DMS153 treated with DMSO at 0.1 percent for 48 hours (cell line): Measurements from ENCODE around the gene ADAMTS17.

Source experiments
- DNase-seq: peaks from one replicate; lab custom pipeline; 2025; ENCODE audit not compliant: unreplicated experiment; lab: John Stamatoyannopoulos, UW

ADAMTS17 gene

GRCh38 chr15:100002787-100003536 is 338.8 kb downstream of the ADAMTS17 start:
- no peak for DNase-seq

GRCh38 chr15:100002086-100002620 is 339.6 kb downstream of the ADAMTS17 start:
- DNase-seq = no peak

- DNase-seq = no peak
Measured at GRCh38 chr15:100001405-100001804, 340.4 kb downstream of the ADAMTS17 start.

GRCh38 chr15:99999282-100000070 is 342.3 kb downstream of the ADAMTS17 start:
- DNase-seq = no peak

- no peak for DNase-seq
Measured at GRCh38 chr15:99998661-99999101, 343.1 kb downstream of the ADAMTS17 start.

GRCh38 chr15:99997112-99997651 is 344.6 kb downstream of the ADAMTS17 start:
- no peak for DNase-seq

GRCh38 chr15:99996660-99997059 is 345.1 kb downstream of the ADAMTS17 start:
- DNase-seq = no peak

- DNase-seq = no peak
Measured at GRCh38 chr15:99995543-99995942, 346.2 kb downstream of the ADAMTS17 start.

- no peak for DNase-seq
Measured at GRCh38 chr15:99994849-99995248, 346.9 kb downstream of the ADAMTS17 start.

- no peak for DNase-seq
Measured at GRCh38 chr15:99993681-99994131, 348.1 kb downstream of the ADAMTS17 start.

GRCh38 chr15:99993262-99993661 is 348.5 kb downstream of the ADAMTS17 start:
- no peak for DNase-seq

GRCh38 chr15:99992611-99993231 is 349.1 kb downstream of the ADAMTS17 start:
- no peak for DNase-seq

GRCh38 chr15:99989095-99989494 is 352.7 kb downstream of the ADAMTS17 start:
- no peak for DNase-seq

- DNase-seq = no peak
Measured at GRCh38 chr15:99987701-99988100, 354.1 kb downstream of the ADAMTS17 start.

GRCh38 chr15:99987119-99987506 is 354.7 kb downstream of the ADAMTS17 start:
- DNase-seq = no peak

GRCh38 chr15:99986297-99987118 is 355.3 kb downstream of the ADAMTS17 start:
- DNase-seq = no peak

GRCh38 chr15:99985878-99986277 is 355.9 kb downstream of the ADAMTS17 start:
- DNase-seq = no peak

- DNase-seq = no peak
Measured at GRCh38 chr15:99984491-99985243, 357.1 kb downstream of the ADAMTS17 start.

- DNase-seq = no peak
Measured at GRCh38 chr15:99983886-99984286, 357.9 kb downstream of the ADAMTS17 start.
